GM04504 (cell line): ENCODE measurements around the gene FBXW7.

Experiments
- DNase-seq: peaks from one replicate; pipeline ENCODE4 v3.0.0-alpha.2; 2012; ENCODE audit warnings: low read depth

FBXW7 gene

GRCh38 chr4:152283801-152284470 is 252.0 kb downstream of the FBXW7 start:
- no peak for DNase-seq

- DNase-seq = no peak
Observed at GRCh38 chr4:152281822-152282221, 254.1 kb downstream of the FBXW7 start.

GRCh38 chr4:152281211-152281610 is 254.7 kb downstream of the FBXW7 start:
- no peak for DNase-seq

- DNase-seq = no peak
Observed at GRCh38 chr4:152279234-152279566, 256.7 kb downstream of the FBXW7 start.

GRCh38 chr4:152278505-152279233 is 257.2 kb downstream of the FBXW7 start:
- no peak for DNase-seq

GRCh38 chr4:152278172-152278504 is 257.8 kb downstream of the FBXW7 start:
- no peak for DNase-seq

- DNase-seq = no peak
Observed at GRCh38 chr4:152277333-152277732, 258.6 kb downstream of the FBXW7 start.

GRCh38 chr4:152273343-152273742 is 262.5 kb downstream of the FBXW7 start:
- DNase-seq = no peak
